Mucosa of descending colon (tissue), 3 donors: ENCODE results near the gene SERPINB3. TPM values are rescaled to one million over a fixed set of nuclear protein-coding genes. Genes with fewer than 3 reads are reported as not detected.
"Not testable (repeated sequence)": the region's sequence is repeated elsewhere in the genome, so short reads cannot be mapped to it uniquely, and the experiment has no call there.

Source experiments
- ATAC-seq: fragments of 200-7000 bp; cut with Tn5 transposase; one replicate; pipeline ENCODE4 v1.9.1; 2020; ENCODE audit warnings: mild to moderate bottlenecking, moderate library complexity
- DNase-seq, 3 donors: peaks; one replicate each; pipeline ENCODE4 v3.0.0-alpha.2; 2020
- H3K36me3 ChIP-seq: fragments of 200-600 bp; one replicate; pipeline ENCODE4 v1.8.0; 2021; ENCODE audit warnings: low read depth, mild to moderate bottlenecking
- H3K4me1 ChIP-seq: fragments of 200-600 bp; one replicate; pipeline ENCODE4 v1.8.0; 2021; ENCODE audit warnings: low read depth, mild to moderate bottlenecking
- H3K4me3 ChIP-seq: fragments of 200-600 bp; one replicate; pipeline ENCODE4 v1.8.0; 2021; ENCODE audit warnings: mild to moderate bottlenecking
- H3K9me3 ChIP-seq: fragments of 200-600 bp; one replicate; pipeline ENCODE4 v1.8.0; 2021; ENCODE audit warnings: mild to moderate bottlenecking
- intact Hi-C, 2 donors: fragments of 100-400 bp; cut with DNase I in 1 of 2; cut with micrococcal nuclease in 1 of 2; formaldehyde crosslinking; loops; one replicate each; pipeline versions ENCODE4 v1.11.0 to v1.11.1; 2022; cut with DNase I, micrococcal nuclease
- long read RNA-seq, 2 donors: library from polyadenylated mRNA; unstranded; transcript quantifications; one replicate each; pipeline ENCODE4 v2.0.0, GENCODE V29; 2019 to 2021
- total RNA-seq, 3 donors: library from RNA; stranded (reverse); fragmentation: NEBNext Ultra II Directional in 2 of 3; extraction: Animal tissue kit (Norgen Biotek cat#: 25700) in 2 of 3; gene quantifications; one replicate each; pipeline versions ENCODE4 v1.2.1 to v1.2.4, GENCODE V29; 2021 to 2023
- TF ChIP-seq, protein P1 (sequence below): fragments of 200-600 bp; IDR thresholded peaks from one replicate; pipeline ENCODE4 v1.8.0; 2022; ENCODE audit warnings: antibody characterized with exemption, mild to moderate bottlenecking
- donor health status: DM: no; HTN: no; CAD: no; lungs with moderate emphysema.
- donor health status: DM: no; HTN: no; CAD: no.
- donor health status: DM: no; HTN: yes; CAD: no.

The SERPINB3 gene
- total RNA-seq: not detected
- long read RNA-seq, donor 1: 0 reads
- long read RNA-seq, donor 2: 0 reads

DNA sequence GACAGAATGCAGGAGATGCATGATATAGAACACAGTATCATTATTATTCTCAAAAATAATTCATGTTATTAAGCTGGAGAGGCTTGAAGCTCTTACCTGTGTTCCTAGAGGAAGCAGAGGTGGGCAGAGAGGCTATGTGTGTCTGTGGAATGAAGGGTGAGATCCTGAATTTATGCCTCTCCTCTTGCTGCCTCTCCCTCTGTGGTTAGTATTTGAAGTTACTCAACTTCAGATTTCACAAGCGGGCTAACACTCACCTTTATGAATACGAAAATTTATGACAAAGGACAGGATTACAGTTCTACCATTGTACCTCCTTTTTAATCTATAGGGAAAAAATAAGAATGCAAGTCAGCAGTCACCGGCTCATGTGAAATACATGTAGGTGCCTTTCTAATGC, at the start of gene SERPINB3:
Gene SERPINB3 (minus strand): TSS at position 144 of the 400 bp plus-strand sequence. CDS start 677 bp downstream, outside the sequence.
- ATAC-seq, intact Hi-C loops, H3K4me3 ChIP-seq, H3K9me3 ChIP-seq, H3K4me1 ChIP-seq, DNase-seq, H3K36me3 ChIP-seq: not testable (repeated sequence)

DNA sequence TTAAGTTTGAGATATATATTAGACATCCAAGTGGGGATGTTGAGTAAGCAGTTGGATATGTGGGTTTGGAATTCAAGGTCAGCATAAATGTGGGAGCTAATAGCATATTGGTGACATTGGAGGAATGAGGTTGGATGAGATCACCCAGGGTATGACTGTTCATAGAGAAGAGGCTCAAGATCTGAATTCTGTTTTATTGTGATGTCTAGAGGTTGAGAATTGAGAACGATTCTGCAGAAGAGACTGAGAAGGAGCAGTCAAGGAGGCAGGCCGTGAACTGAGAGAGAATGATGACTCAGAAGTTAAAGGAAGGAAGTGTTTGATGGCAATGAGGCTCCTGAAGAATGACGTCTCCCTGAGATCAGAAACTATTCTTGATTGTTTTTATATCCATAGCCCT, 47.0 kb upstream of the SERPINB3 start:
- H3K4me1 ChIP-seq: no peaks in the 10 kb centered on the region
- intact Hi-C loops: no loop called here
- no peaks in the 10 kb centered on the region for H3K36me3 ChIP-seq
- peaks cover 6% of the 10 kb centered on the region for H3K9me3 ChIP-seq
- TF ChIP-seq, protein P1, sequence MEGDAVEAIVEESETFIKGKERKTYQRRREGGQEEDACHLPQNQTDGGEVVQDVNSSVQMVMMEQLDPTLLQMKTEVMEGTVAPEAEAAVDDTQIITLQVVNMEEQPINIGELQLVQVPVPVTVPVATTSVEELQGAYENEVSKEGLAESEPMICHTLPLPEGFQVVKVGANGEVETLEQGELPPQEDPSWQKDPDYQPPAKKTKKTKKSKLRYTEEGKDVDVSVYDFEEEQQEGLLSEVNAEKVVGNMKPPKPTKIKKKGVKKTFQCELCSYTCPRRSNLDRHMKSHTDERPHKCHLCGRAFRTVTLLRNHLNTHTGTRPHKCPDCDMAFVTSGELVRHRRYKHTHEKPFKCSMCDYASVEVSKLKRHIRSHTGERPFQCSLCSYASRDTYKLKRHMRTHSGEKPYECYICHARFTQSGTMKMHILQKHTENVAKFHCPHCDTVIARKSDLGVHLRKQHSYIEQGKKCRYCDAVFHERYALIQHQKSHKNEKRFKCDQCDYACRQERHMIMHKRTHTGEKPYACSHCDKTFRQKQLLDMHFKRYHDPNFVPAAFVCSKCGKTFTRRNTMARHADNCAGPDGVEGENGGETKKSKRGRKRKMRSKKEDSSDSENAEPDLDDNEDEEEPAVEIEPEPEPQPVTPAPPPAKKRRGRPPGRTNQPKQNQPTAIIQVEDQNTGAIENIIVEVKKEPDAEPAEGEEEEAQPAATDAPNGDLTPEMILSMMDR: no peak
- DNase-seq (no peak), ATAC-seq (no peak)
- no peak overlapping the region for H3K4me3 ChIP-seq

DNA sequence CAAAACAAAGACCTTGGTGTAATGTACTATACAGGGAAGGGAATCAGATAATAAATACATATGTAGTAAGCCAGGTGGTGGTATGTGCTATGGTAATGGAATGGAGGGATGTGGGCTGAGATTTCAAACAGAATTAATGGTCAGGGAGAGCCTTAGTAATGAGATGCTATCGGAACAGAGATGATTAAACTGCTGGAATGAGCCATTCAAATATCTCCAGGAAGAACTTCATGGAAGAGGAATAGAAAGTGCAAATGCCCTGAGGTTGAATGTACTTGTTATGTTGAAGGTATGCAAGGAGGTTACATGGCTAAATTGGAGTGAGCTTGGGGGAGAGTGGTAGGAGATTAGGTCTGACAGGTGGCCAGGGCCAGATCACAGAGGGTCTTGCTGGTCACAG, 46.1 kb upstream of the SERPINB3 start:
- H3K4me1 ChIP-seq: no peaks in the 10 kb centered on the region
- no peak overlapping the region for H3K4me3 ChIP-seq
- no peaks in the 10 kb centered on the region for H3K36me3 ChIP-seq
- TF ChIP-seq, protein P1: no peak
- ATAC-seq (no peak), DNase-seq (no peak)
- intact Hi-C loops: no loop called here
- H3K9me3 ChIP-seq: no peaks in the 10 kb centered on the region

DNA sequence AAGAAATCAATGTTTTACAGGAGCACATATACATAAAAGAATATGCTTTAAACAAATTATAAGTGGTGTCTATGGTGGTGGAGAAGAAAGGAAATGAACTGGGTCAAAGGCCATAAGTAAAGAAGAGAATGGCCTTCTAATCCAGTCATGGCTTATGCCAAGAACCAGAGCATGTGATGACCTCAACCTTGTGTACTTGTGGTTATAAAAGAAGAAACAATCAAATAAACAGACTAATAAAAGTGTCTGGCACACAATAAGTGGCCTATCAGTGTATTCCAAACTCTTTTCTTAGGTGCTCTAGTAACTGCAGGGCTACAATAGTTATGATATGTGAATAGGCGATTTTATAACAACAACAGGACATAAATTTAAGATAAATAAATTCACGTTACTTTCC, 43.7 kb upstream of the SERPINB3 start:
- Histone ChIP-seq H3K4me1 (no peaks in the 10 kb centered on the region), H3K36me3 (no peaks in the 10 kb centered on the region), H3K4me3 (no peak overlapping the region), H3K9me3 (no peaks in the 10 kb centered on the region)
- DNase-seq (no peak), ATAC-seq (no peak)
- TF ChIP-seq, protein P1: no peak
- intact Hi-C loops: no loop called here

DNA sequence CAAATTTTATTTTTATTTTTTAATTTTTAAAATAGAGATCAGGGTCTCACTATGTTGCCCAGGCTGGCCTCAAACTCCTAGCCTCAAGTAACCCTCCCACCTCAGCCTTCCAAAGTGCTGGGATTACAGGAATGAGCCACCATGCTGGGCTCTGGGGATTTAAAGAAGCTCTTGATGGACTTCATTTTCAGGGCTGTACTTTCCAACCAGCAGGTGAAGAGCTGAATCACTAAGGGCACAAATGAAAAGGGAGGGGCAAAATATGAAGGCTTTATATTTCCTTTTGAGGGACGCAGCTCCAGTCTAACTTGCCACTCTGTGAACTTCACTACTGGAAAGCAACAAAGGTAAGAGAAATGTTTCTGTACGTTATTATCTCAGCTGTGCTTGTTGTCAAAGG, 41.0 kb upstream of the SERPINB3 start, which contains the start of gene SERPINB11:
Gene SERPINB11 (plus strand): TSS at position 301 of the 400 bp plus-strand sequence. CDS start 7,234 bp downstream, outside the sequence.
- ATAC-seq: no peak

DNA sequence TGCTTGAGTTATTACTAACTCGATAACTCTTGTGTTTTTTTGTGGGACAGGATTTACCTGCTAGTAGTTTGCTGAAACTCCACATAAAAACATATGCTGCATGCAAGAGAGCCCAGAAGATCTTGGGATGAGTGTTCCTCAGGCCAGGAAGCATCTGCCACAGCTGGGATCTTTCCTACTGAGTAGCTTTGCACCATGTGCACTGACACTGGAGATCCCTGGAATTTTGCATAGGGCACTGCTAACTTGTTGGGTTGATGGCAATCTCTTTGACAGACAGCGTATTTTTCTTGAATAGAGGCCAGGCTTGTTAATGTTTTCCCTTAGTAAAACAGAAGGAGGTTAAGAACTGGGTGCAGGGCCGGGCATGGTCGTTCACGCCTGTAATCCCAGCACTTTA, 40.3 kb upstream of the SERPINB3 start:
- Histone ChIP-seq H3K4me3 (no peak overlapping the region), H3K36me3 (no peaks in the 10 kb centered on the region), H3K9me3 (no peaks in the 10 kb centered on the region), H3K4me1 (no peaks in the 10 kb centered on the region)
- ATAC-seq (no peak), DNase-seq (no peak)
- TF ChIP-seq, protein P1: no peak
- intact Hi-C loops: no loop called here

More for the DNA sequence above, 41.0 kb upstream of the SERPINB3 start, which contains the start of gene SERPINB11:
- Histone ChIP-seq H3K36me3 (no peaks in the 10 kb centered on the region), H3K4me1 (no peaks in the 10 kb centered on the region), H3K9me3 (no peaks in the 10 kb centered on the region), H3K4me3 (no peak within 1 kb of the TSS)
- TF ChIP-seq, protein P1: no peak
- intact Hi-C loops: no loop called here
- no peak for DNase-seq
